Liver (tissue), 9 donors: Measurements from ENCODE around the gene LMTK2. TPM values are rescaled to one million over a fixed set of nuclear protein-coding genes. Genes with fewer than 3 reads are reported as not detected.

Experiments used
- DNase-seq: peaks from one replicate; pipeline ENCODE4 v3.0.0-alpha.2; 2017; ENCODE audit warnings: low spot score
- H3K27ac ChIP-seq, 2 donors: one replicate each; pipeline ENCODE4 v1.7.0; 2013; ENCODE audit warnings: inconsistent platforms in 2 of 2, low read length in 2 of 2, control low read depth in 1 of 2, low read depth in 1 of 2, mild to moderate bottlenecking in 1 of 2
- H3K27me3 ChIP-seq, 4 donors: one replicate each; pipeline versions ENCODE4 v1.6.1 to v1.7.0; 2013; ENCODE audit warnings: low read length in 3 of 4, inconsistent platforms in 1 of 4, mild to moderate bottlenecking in 1 of 4, moderate library complexity in 1 of 4; ENCODE audit not compliant: control insufficient read depth in 4 of 4, insufficient read depth in 4 of 4
- H3K36me3 ChIP-seq, 4 donors: one replicate each; pipeline versions ENCODE4 v1.6.1 to v1.7.0; 2013; ENCODE audit warnings: low read length in 3 of 4, mild to moderate bottlenecking in 3 of 4, low read depth in 1 of 4, moderate library complexity in 1 of 4; ENCODE audit not compliant: control insufficient read depth in 4 of 4, insufficient read depth in 3 of 4
- H3K4me1 ChIP-seq, 4 donors: one replicate each; pipeline versions ENCODE4 v1.6.1 to v1.7.0; 2013; ENCODE audit warnings: low read length in 3 of 4, mild to moderate bottlenecking in 3 of 4, moderate library complexity in 1 of 4; ENCODE audit not compliant: control insufficient read depth in 4 of 4, insufficient read depth in 4 of 4
- H3K4me3 ChIP-seq, 3 donors: one replicate each; pipeline versions ENCODE4 v1.6.1 to v1.7.0; 2013; ENCODE audit warnings: low read length in 3 of 3, control low read depth in 1 of 3, low read depth in 1 of 3, mild to moderate bottlenecking in 1 of 3
- H3K9ac ChIP-seq, 2 donors: one replicate each; pipeline ENCODE4 v1.7.0; 2013; ENCODE audit warnings: low read length in 2 of 2, mild to moderate bottlenecking in 2 of 2, moderate library complexity in 2 of 2, control low read depth in 1 of 2, low read depth in 1 of 2
- H3K9me3 ChIP-seq, 4 donors: one replicate each; pipeline versions ENCODE4 v1.6.1 to v1.7.0; 2013; ENCODE audit warnings: low read length in 3 of 4; ENCODE audit not compliant: control insufficient read depth in 4 of 4
- EGR1 ChIP-seq, 2 donors: IDR thresholded peaks; 2 replicates each; pipeline ENCODE4 v1.6.1; 2016 to 2018; ENCODE audit warnings: antibody characterized with exemption in 2 of 2, low read depth in 2 of 2
- FOXA1 ChIP-seq: IDR thresholded peaks from 2 replicates; pipeline ENCODE4 v1.6.1; 2016; ENCODE audit warnings: antibody characterized with exemption
- FOXA2 ChIP-seq: IDR thresholded peaks from 2 replicates; pipeline ENCODE4 v1.6.1; 2016; ENCODE audit warnings: antibody characterized with exemption
- GABPA ChIP-seq, 2 donors: IDR thresholded peaks in 1 of 2; conservative IDR thresholded peaks in 1 of 2; 2 replicates each; pipeline ENCODE4 v1.6.1; 2016; ENCODE audit warnings: antibody characterized with exemption in 2 of 2, mild to moderate bottlenecking in 1 of 2, moderate library complexity in 1 of 2
- HNF4A ChIP-seq, 2 donors: conservative IDR thresholded peaks; 2 replicates each; pipeline ENCODE4 v1.6.1; 2016; ENCODE audit warnings: antibody characterized with exemption in 2 of 2, mild to moderate bottlenecking in 2 of 2
- HNF4G ChIP-seq: IDR thresholded peaks from 2 replicates; pipeline ENCODE4 v1.6.1; 2016; ENCODE audit warnings: antibody characterized with exemption
- JUND ChIP-seq, 2 donors: IDR thresholded peaks; 2 replicates each; pipeline ENCODE4 v1.6.1; 2016; ENCODE audit warnings: antibody characterized with exemption in 2 of 2
- NR2F2 ChIP-seq: IDR thresholded peaks from 2 replicates; pipeline ENCODE4 v1.6.1; 2016; ENCODE audit warnings: antibody characterized with exemption
- RAD21 ChIP-seq, 2 donors: IDR thresholded peaks; 2 replicates each; pipeline ENCODE4 v1.6.1; 2016; ENCODE audit warnings: antibody characterized with exemption in 2 of 2, mild to moderate bottlenecking in 2 of 2
- RXRA ChIP-seq, 2 donors: IDR thresholded peaks; 2 replicates each; pipeline ENCODE4 v1.6.1; 2017 to 2018; ENCODE audit warnings: antibody characterized with exemption in 2 of 2, mild to moderate bottlenecking in 1 of 2
- SP1 ChIP-seq: IDR thresholded peaks from 2 replicates; pipeline ENCODE4 v1.6.1; 2018; ENCODE audit warnings: antibody characterized with exemption, mild to moderate bottlenecking
- TAF1 ChIP-seq: conservative IDR thresholded peaks from 2 replicates; pipeline ENCODE4 v1.6.1; 2016; ENCODE audit warnings: antibody characterized with exemption, mild to moderate bottlenecking
- YY1 ChIP-seq: IDR thresholded peaks from 2 replicates; pipeline ENCODE4 v1.6.1; 2016; ENCODE audit warnings: antibody characterized with exemption, mild to moderate bottlenecking
- WGBS: extraction: QIAGEN DNeasy Blood & Tissue Kit; methylation state at CpG from one replicate; pipeline ENCODE4 v1.1.7; 2013; 5-methylcytosine and 5-hydroxymethylcytosine counted together
- polyA plus RNA-seq, 2 donors: library from polyadenylated mRNA; stranded (reverse) in 1 of 2; unstranded in 1 of 2; fragments of 200-250 nt in 1 of 2; fragments of >200 nt in 1 of 2; fragmentation: Nextera tagmentation in 1 of 2; extraction: Ambion mirVana in 1 of 2; gene quantifications; one replicate each; pipeline versions ENCODE4 v1.2.1 to v1.2.3, GENCODE V29; 2013 to 2015
- total RNA-seq, 2 donors: library from RNA; depleted of rRNA; stranded (reverse); fragments of >200 nt; gene quantifications; one replicate each; pipeline ENCODE4 v1.2.3, GENCODE V29; 2014
- TF ChIP-seq, protein P1 (sequence below): IDR thresholded peaks from 2 replicates; pipeline ENCODE4 v1.6.1; 2016; ENCODE audit warnings: antibody characterized with exemption, mild to moderate bottlenecking
- TF ChIP-seq, protein P2 (sequence below): IDR thresholded peaks from 2 replicates; pipeline ENCODE4 v1.6.1; 2016; ENCODE audit warnings: antibody characterized with exemption
- TF ChIP-seq, protein P3 (sequence below): IDR thresholded peaks from 2 replicates; pipeline ENCODE4 v1.6.1; 2016; ENCODE audit warnings: antibody characterized with exemption
- TF ChIP-seq, protein P4 (sequence below): fragments of 150-350 bp; IDR thresholded peaks from 2 replicates; pipeline ENCODE4 v1.5.1; 2017; ENCODE audit warnings: improper control_type of control experiment, low read depth, low read length; ENCODE audit not compliant: missing input control
- TF ChIP-seq, protein P5 (sequence below): IDR thresholded peaks from 2 replicates; pipeline ENCODE4 v1.6.1; 2016; ENCODE audit warnings: antibody characterized with exemption
- donor health status: healthy.
- donor health status: healthy.
- donor health status: healthy.
- donor health status: healthy.
- donor health status: healthy.

LMTK2 gene
- total and polyA plus RNA-seq, 4 donors: 3.1 to 14.3 (median 9.0) TPM

DNA sequence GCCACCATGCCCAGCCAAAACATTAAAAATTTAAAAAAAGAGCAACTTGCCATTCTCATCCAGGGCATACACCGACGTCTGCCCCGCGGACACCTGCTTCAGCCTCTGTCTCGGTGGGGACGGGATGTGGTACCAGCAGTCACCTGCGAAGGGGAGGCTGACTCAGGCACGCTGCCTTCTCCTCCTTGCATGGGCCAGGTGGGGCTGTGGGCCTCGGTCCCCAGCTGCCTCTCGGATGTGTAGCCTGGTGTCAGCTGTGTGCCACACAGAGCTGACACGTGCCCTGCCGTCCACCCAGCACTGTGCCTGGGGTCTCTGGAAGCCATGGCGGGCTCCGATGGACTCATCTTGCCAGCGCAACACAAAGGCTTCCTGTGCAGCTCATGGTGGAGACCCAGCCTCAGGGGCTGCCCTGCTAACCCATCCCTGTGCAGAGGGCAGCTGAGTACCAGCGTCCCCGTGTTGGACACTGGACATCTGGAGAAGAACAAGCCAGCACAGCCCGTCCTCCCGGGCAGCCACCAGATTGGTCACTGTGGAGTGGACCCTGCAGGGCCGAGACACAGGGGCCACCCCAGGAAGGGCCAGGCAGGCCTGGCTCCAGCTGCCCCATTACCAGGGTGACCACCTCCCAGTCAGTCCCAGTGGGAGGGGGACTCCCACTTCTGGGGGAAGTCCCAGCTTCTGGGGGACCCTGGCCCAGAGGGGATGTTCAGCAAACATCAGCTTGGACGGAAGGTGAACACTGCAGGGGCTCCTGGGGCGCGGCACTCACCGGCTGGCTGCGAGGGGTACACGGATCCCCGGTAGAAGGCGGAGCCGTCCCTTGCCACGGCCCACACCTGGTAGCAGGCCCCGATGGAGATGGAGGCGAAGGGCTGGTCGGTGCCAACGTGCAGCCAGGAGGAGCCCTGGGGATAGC, 115.2 kb downstream of the LMTK2 start (continued):
- TF ChIP-seq, protein P1, sequence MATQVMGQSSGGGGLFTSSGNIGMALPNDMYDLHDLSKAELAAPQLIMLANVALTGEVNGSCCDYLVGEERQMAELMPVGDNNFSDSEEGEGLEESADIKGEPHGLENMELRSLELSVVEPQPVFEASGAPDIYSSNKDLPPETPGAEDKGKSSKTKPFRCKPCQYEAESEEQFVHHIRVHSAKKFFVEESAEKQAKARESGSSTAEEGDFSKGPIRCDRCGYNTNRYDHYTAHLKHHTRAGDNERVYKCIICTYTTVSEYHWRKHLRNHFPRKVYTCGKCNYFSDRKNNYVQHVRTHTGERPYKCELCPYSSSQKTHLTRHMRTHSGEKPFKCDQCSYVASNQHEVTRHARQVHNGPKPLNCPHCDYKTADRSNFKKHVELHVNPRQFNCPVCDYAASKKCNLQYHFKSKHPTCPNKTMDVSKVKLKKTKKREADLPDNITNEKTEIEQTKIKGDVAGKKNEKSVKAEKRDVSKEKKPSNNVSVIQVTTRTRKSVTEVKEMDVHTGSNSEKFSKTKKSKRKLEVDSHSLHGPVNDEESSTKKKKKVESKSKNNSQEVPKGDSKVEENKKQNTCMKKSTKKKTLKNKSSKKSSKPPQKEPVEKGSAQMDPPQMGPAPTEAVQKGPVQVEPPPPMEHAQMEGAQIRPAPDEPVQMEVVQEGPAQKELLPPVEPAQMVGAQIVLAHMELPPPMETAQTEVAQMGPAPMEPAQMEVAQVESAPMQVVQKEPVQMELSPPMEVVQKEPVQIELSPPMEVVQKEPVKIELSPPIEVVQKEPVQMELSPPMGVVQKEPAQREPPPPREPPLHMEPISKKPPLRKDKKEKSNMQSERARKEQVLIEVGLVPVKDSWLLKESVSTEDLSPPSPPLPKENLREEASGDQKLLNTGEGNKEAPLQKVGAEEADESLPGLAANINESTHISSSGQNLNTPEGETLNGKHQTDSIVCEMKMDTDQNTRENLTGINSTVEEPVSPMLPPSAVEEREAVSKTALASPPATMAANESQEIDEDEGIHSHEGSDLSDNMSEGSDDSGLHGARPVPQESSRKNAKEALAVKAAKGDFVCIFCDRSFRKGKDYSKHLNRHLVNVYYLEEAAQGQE: no peak

DNA sequence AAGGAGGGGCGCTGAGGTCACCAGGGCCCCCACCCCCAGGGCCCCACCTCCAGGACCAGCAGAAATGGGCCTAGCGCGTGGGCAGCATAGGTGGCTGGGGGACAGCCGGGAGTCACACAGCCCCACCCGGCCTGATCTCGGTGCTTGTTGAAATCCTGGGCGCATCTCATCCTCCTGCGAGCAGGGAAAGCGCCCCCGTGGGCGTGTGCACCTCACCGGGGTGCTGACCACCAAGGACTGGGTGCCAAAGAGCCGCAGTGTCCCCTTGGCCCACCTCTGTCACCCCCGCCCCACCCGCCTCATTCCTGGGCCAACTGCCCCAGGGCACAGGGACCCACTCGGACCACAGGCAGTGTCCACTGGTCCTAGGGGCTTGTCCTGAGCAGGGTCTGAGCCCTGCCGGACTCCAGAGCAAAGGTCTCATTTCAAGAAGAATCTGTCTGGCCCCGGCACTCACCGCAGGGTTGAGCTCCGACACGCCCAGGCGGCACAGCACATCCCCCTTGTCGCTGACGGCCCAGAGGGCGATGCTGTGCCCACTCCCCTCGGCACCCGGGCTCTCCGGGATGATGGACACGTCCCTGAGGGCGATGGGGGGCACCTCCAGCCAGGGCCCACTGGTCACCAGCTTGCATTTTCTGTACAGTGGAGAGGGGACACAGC, 116.0 kb downstream of the LMTK2 start:
- no peaks in the 10 kb centered on the region for H3K4me1 ChIP-seq
- H3K9ac ChIP-seq: no peak overlapping the region
- no peak overlapping the region for H3K4me3 ChIP-seq
- H3K36me3 ChIP-seq: peaks cover 2 to 21% (median 5%) of the 10 kb centered on the region in 4 donors
- H3K9me3 ChIP-seq: no peaks in the 10 kb centered on the region
- TF ChIP-seq, protein P2, sequence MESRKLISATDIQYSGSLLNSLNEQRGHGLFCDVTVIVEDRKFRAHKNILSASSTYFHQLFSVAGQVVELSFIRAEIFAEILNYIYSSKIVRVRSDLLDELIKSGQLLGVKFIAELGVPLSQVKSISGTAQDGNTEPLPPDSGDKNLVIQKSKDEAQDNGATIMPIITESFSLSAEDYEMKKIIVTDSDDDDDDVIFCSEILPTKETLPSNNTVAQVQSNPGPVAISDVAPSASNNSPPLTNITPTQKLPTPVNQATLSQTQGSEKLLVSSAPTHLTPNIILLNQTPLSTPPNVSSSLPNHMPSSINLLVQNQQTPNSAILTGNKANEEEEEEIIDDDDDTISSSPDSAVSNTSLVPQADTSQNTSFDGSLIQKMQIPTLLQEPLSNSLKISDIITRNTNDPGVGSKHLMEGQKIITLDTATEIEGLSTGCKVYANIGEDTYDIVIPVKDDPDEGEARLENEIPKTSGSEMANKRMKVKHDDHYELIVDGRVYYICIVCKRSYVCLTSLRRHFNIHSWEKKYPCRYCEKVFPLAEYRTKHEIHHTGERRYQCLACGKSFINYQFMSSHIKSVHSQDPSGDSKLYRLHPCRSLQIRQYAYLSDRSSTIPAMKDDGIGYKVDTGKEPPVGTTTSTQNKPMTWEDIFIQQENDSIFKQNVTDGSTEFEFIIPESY: no peak
- no peak for TF ChIP-seq HNF4G
- TF ChIP-seq JUND (IDR thresholded peaks at IDR 0.05): no peak
- TF ChIP-seq TAF1: no peak
- no peak for TF ChIP-seq NR2F2
- no peak for TF ChIP-seq EGR1 (IDR thresholded peaks at IDR 0.05; ENCODE audit: low read depth in 2 of 2)
- TF ChIP-seq, protein P1: no peak
- no peak for TF ChIP-seq RXRA (IDR thresholded peaks at IDR 0.05)
- no peak for TF ChIP-seq SP1
- TF ChIP-seq FOXA2: no peak
- TF ChIP-seq, protein P3, sequence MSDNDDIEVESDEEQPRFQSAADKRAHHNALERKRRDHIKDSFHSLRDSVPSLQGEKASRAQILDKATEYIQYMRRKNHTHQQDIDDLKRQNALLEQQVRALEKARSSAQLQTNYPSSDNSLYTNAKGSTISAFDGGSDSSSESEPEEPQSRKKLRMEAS: no peak
- no peak for TF ChIP-seq HNF4A (conservative IDR thresholded peaks at IDR 0.05)
- TF ChIP-seq YY1: no peak
- TF ChIP-seq, protein P4, sequence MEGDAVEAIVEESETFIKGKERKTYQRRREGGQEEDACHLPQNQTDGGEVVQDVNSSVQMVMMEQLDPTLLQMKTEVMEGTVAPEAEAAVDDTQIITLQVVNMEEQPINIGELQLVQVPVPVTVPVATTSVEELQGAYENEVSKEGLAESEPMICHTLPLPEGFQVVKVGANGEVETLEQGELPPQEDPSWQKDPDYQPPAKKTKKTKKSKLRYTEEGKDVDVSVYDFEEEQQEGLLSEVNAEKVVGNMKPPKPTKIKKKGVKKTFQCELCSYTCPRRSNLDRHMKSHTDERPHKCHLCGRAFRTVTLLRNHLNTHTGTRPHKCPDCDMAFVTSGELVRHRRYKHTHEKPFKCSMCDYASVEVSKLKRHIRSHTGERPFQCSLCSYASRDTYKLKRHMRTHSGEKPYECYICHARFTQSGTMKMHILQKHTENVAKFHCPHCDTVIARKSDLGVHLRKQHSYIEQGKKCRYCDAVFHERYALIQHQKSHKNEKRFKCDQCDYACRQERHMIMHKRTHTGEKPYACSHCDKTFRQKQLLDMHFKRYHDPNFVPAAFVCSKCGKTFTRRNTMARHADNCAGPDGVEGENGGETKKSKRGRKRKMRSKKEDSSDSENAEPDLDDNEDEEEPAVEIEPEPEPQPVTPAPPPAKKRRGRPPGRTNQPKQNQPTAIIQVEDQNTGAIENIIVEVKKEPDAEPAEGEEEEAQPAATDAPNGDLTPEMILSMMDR: no peak
- TF ChIP-seq RAD21 (IDR thresholded peaks at IDR 0.05): no peak
- TF ChIP-seq, protein P5, sequence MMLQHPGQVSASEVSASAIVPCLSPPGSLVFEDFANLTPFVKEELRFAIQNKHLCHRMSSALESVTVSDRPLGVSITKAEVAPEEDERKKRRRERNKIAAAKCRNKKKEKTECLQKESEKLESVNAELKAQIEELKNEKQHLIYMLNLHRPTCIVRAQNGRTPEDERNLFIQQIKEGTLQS: no peak
- TF ChIP-seq GABPA (IDR thresholded peaks at IDR 0.05 in 1 of 2, conservative IDR thresholded peaks at IDR 0.05 in 1 of 2): no peak
- TF ChIP-seq FOXA1: no peak
- no peak overlapping the region for H3K27ac ChIP-seq
- 97% methylated on average over 30 of the region's 30 CpGs for WGBS
- H3K27me3 ChIP-seq: no peaks in the 10 kb centered on the region
- DNase-seq: no peak
